COLO829 (cell line): ENCODE results near the gene ING3.
"Not testable (repeated sequence)": the region's sequence is repeated elsewhere in the genome, so short reads cannot be mapped to it uniquely, and the experiment has no call there.

Source experiments
- DNase-seq: peaks from one replicate; pipeline ENCODE4 v3.0.0; 2012; ENCODE audit warnings: low spot score

ING3 gene

DNA sequence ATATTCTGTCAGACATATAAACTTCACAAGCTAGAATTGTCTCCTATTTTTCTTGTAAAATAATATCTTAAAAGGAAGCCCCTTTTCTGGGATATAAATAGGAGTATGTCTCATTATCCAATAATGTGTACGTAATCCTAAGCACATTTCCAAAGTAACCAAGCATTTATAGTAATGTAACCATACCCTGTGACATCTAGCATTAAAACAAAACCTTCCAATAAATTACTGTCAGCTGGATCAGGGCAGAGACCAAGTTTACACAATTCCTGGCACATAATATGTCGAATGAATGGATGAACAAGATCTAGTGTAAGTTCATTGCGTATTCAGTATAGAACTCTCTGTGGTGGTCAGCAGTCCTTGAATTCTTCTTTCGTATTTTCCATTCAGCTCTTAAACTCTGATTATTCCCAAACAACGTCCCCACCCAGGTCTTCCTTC, 52.2 kb downstream of the ING3 start:
- DNase-seq, result no peak

DNA sequence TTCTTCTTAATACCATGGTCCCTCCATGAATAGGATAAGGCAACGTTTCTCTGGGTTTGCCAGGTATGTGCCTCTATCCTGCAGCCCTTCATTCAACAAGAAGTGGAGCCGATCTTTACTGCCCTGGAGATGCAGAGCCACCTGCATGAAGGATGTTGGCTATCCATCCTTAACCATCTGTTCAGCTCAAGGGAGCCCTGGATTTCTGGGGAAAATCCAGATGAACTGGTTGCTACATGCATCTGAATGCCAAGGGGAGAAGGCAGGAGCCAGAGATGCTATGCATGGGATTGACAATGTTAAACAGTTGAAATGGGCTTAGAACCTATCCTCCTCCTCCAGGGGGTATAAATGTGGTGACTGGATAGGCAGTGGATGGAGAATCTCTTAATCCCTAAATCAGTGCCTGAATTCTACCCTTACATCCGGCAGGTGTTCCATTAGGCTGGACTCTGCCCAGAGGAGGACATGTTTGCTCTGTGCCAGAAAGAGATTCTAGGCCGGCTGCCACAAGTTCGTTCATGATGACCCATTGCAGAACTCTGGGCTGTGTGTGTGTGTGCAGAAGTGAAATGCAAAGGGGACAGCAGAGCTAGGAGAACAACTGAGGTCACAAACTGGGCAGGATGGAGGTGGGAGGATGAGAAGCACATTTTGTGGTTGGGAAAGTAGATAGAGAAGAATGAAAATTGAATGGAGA, 53.6 kb downstream of the ING3 start:
- DNase-seq, result no peak

DNA sequence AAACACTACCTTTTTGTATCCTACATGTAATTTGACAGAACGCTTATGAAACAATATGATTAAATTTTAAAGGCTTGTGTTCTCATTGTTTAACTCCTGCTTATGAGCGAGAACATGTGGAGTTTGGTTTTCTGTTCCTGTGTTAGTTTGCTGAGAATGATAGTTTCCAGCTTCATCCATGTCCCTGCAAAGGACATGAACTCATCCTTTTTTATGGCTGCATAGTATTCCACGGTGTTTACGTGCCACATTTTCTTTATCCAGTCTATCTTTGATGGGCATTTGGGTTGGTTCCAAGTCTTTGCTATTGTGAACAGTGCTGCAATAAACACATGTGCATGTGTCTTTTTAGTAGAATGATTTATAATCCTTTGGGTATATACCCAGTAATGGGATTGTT, 54.5 kb downstream of the ING3 start:
- DNase-seq, result not testable (repeated sequence)

DNA sequence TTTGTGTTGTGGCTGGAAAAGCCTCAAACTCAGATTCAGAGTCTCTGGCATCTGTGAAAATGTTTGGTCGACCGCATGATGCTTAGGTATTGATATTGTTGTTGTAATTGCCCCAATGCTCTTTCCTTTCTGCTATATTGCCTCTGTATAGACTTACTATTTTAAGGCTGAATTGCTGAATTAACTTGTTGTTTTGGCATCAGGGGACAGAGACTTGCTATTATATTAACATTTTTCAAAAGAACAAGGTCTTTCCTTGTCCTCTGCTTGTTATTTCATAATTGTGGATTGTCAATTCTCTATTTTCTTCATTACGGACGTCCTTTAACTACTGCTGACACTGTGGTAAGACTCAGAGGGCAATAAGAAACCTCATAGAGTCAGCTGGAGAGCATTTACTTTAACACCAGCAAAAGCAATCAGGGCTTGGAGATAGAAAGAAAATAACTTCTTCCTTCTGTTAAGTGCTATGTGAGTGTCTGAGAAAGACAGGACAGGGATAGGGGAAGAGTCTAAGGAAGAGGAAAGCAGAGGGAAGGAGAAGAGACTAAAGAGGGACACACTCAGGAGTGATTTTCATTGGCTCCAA, 55.5 kb downstream of the ING3 start:
- DNase-seq, result peak; percentile 50

DNA sequence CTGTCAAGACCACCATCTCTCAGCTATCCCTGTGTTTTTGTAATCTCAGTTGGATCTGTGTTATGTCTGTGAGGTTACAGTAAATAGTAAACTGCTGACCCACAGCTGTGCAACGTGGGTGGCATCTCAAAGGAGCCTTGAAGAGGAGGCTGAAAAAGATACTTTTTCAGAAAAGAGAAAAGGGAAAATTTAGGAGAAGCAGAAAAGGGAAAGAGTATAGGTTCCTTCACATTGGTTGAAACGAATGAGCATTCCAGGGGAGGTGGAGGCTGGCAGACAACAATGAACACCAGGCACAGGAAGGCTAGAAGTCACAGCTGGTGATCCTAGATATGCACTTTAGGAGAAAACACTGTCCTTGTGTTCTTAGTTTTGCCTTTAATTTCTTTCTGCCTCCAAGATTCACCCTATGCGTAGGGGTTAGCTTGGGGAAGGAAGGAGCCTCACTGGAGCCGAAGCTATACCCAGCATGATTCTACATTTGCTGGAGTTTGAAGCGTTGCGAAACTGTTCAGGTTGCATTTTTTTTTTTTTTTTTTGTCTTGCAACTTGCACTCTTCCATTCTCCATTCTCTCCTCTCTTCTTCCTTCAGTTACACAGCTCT, 56.2 kb downstream of the ING3 start:
- DNase-seq, result no peak

DNA sequence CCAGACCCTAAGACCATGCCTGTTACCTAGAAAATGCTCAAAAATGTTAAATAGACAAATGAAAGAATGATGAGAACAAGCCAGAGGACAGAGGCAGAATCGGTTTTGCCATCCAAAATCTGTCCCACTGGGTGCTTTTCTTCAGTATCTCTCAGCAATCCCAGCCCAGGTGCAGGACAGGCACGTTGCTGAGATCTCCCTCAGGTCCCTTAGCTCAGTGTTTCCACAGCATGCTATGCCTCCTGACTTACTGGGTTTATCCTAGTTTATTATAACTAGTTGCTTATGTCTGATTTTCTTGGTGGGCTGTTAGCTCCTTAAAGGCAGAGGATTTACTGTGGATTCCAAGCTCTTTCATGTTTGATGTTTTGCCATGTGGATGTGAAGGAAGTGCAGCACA, 58.2 kb downstream of the ING3 start:
- DNase-seq, result no peak

DNA sequence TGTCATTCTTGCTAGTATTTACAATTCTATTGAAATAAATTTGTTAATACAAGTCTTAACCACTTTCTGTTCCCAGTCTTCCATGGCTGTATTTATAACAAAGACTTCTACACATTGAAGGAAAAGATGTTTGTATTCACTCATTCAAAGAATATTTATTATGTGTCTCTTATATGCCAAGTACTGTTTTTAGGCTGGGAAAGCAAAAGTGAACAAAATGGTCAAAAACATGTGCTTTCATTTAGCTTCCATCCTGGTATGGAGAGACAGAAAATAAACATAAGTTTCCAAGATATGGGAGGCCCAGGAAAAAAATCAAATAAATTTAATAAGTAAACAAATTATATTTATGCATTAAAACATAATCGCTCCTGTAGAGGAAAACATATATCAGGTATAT, 60.8 kb downstream of the ING3 start:
- DNase-seq, result no peak

DNA sequence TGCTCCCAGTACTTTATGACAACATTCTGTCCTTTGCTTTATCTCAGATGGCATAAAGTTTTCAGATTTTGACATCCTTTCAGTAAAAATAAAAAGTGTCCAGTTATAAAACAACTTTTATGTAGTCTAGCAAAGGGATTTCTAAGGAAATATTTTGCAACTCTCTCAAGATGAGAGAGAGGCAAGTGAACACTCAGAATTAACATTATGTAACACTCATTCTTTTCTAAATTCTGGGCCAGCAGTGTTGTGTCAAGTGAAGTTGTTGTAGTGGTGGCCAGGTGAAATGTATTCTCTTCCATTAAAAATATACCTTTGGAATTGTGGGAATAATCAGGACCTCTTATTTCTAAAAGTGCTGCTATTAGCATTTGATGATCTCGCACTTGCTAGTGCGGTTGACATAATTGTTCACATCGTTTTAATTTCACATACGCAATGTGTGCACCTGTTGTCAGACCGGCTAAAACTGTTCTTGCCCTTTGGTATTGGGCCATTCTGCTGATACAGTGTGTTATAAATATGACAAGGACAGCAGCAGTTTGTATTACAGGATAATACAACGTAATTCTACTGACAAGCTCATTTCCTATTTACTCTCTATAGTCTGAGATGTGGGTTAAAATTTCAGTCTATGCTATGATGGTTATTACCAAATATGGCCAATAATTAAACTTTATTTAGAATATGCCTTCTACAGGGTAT, 61.7 kb downstream of the ING3 start:
- DNase-seq, result no peak

DNA sequence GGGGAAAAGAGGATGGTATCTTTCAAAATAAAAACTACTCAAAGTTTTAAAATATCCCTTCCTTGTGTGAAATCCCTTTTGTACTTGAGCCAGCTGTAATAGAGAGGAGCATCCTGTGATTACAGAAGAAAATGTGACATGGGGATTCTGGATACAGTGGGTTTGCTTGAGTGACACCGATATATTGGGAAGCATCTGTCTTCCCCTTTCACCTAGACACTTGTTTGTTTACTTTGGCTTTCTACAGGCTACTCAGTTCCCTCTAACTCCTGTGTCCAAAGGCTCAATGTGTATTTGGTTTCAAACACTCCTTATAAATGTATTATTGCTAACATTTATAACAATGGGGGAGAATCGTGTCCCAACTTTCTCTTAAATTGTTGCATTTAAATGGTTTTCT, 62.3 kb downstream of the ING3 start:
- no peak for DNase-seq

DNA sequence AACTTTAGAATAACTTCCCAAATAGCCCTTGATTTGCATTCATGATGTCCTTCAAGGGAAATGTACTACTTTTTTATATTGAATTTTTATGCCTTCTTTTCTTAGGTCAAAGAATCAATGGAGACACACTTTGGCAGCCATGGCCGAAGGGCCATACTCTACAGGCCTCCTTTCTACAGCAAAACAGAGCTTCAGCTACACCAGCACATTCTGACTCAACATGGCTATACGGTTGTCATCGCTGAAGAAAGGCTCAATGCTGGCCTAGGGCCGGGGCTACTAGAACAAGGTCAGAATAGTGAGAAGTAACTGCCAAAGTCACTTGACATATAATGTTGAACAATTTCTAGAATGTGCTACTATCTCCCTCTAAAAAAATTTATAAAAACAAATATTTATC, 65.0 kb downstream of the ING3 start:
- no peak for DNase-seq

DNA sequence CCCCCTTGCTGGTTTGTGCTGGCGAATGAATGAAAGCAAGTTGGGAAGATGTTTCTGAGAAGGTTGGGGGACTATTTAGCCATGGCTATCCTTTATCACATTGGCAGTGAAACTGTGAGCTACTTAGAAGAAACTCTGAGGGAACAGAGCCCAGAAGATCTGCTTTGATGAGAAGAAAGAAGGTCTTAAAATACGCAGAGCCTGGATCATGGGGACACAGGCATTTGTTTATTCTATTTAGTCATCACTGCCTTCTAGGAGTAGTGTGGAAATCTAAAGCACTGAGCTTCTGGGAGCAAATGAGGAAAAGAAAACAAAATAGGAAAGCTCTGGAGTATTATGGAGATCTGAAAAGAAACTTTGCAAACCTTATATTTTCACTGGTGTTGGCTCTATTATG, 66.4 kb downstream of the ING3 start:
- DNase-seq, result no peak

DNA sequence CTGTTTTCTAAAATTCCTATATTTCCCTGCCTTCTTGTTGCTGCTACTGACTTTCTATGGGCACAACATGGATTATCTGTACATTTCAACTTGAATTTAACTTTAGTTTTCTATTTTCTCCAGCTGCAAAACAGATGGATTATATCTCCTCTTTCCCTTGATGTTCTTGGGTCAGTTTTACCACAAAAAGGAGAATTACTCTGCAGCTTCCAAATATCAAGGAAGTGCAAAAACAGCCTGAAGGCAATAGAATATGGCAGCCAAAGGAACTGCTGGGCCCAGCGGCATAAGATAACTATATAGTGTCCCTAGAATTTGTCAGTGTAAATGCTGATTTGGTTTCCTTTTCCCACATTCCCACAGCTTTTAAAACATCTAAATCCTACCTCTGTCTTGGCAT, 67.0 kb downstream of the ING3 start:
- DNase-seq, result no peak

DNA sequence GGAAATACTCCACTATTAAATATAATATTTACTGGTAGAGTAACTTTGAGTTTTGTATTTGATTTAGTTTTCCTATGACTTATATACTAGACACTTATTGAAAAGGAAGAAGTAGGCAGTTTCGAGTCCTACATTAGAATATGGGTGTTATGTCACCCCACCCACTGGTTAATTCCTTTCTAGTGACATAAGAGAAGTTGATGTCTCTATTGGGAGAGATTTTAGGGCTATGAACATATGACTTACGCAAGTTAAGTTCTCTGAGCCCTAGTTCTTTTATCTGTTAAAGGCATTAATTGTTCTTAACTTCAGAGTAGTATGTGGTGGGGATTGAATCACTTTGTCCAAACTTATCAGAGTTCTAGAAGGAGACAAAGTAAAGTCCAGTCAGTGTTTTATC, 68.4 kb downstream of the ING3 start:
- DNase-seq, result no peak

DNA sequence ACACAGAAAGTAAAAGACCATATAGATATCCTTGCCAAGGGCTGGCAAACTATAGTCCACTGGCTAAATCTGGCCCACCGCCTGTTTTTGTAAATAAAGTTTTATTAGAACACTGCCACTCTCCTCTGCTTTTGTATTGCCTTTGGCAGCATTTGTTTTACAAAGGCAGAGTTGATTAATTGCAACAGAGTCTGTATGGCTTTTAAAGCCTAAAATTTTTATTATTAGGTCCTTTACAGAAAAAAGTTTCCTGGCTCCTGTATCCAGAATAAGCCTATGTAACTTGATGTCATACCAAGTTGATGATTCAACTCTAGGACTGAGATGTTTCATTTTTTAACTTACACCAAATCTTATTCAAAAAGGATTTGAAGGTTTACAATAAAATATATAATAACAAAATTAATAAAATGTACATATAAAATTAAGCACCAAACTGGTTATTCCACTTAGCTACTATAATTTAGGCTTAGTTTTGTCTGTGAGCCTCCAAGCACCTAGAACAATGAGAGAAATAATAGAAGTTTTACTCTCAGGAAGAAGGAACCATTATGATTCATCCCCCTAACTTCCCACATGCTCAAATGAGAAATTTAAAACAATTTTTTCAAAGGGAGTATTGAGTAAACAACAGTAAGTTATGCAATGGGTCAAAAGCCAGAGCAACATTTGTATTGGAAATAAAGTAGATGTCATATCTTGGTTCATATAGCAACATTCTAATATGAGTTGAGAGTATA, 69.8 kb downstream of the ING3 start:
- no peak for DNase-seq

DNA sequence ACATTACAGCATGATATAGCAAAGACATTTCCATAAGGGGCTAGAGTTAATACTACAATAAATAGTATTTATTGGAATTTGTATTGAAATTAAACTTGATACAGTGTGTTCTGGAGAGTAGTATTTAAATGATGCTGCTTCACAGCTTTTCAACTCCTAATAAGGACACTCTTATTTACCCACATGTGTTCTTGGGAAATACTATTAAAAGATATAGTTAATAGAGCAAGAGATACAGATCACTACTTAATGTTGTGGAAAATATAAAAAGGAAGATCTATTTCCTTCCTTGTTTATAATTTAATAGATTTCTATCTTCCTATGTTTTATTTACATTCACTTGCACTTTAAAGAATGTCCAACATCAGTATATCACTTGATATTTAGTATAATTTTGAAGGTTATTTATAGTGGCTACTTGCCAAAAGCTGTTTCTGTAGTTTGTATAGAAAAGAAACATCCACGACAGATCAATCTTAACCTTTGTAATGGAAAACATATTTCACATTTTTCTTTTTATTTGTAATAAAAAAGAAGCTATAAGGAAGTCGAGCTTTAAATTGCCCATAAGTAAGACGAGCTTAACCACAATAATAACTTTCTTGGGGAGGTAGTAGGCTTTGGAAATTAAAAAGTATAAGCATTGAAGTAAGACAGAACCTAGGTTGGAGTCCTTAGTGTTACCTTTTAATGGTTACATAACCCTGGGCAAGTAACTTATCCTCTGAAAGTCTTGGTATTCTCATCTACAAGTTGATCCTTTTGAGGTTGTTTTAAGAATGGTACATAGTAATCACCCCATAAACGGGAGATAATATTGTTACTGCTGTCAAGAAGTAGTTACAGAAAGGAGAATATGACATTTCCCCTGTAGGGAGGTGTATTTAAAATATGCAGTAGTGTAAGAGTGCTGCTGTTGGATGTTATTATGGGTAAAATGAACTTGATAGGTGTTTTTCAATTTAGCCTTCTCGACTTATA, 70.7 kb downstream of the ING3 start:
- no peak for DNase-seq

DNA sequence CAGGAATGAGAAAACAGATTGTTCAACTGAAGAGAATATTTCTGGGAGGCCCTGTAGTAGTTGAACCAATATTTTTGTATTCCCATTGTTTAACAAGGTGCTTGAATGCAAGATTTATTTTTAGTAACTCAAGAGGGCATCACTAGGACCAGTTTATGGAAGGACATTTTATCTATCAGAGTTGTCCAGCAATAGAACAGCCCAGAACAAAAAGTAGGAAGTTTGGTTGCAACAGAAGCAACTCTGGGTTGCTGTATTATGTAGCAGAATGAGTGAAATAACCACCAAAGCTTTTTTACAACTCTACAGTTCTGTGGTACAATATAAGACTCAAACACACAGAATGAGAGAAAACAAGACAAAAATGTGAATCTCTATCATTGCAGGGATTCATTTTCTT, 72.6 kb downstream of the ING3 start:
- DNase-seq, result no peak

DNA sequence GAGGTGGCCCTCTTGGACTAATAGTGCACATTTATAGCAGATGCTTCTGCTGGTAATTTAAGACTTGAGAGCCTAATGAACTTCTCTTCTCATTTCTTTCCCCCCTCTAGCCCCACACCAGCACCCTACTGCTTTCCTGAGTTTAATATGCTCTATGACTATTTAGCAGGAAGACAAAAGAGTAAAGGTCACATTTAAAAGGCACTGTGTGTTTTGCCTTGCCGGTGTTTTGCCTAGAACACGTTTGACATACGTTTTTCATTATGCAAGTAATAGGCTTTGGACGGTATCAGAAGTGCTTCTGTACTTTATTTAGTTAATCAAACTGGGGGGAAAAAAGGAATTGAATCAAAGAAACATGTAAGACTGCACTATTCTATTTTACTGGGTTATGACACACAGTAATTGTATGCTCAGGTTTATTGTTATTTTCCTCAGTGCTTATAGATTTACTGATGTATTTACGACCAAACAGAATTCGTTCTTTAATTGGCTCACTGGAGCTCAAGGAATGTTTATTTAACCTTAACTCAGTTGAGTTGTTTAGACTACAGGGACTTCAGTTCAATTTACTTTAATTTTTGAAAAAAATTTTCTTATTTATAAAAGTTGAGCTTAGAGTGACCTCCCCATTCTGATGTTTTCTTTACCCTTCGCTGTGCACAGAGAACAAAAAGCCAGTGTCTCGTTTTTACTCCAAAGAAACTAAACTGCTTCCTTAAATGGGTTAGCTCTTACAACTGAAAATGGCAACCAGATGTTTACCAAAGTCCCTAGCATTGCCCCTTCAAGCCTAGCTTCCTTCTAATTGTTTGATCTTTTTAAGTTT, 73.3 kb downstream of the ING3 start:
- peak; percentile 46 for DNase-seq

DNA sequence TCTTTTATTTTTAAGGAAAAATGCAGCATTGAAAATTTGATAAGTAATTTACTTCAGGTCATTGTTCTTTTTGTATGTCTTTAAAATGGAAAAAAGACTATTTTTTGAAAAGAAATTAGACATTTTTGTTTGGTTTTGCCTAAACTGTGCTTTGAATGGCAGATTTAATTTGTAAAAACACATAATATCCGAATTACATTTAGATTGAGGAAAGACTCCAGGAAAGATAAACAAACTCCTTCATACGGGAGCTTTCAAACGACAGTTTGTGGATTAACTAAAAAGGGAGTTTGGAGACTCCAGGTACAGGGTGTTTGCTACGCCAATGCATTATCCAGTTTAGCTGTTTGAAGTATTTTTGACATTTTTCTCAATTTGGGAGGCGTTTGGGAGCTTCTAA, 74.0 kb downstream of the ING3 start:
- DNase-seq, result no peak

DNA sequence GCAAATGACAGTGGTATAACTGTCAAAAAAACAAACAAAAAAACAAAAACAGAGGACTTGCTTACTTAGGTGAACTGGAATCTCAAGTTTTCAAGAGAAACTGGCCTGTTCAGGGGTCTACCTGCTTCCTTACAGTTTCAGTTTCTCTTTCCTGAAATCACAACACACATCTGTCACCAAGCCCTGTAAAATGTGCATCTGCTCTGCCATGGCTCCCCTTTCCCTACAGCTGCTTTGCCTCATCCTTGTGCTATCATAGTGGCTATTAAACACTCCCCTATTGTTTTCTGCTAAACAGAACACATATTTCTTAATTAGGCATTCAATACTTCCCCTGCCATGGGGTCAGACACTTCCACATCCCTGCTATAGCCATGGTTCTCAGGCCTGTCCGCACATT, 75.6 kb downstream of the ING3 start:
- no peak for DNase-seq

DNA sequence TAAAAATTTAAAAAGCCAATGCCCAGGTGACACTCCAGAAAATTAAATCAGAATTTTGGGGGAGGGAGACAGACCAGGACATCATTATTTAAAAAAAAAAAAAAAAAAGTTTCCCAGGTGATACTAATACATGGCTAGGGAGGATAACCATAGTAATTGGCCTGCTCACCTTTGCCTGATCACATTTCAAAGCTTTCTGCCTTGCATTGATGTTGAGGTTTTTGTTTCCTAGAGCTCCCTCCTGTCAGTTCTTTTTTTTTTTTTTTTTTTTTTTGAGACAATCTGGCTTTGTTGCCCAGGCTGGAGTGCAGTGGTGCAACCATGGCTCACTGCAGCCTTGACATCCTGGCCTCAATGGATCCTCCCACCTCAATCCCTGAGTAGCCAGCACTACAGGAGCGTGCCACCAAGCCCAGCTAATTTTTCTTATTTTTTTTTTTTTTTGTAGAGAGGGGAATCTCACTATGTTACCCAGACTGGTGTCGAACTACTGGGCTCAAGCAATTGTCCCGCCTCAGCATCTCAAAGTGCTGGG, 76.1 kb downstream of the ING3 start:
- no peak for DNase-seq
